Mesodermal cell (in vitro differentiated cells): ENCODE data around the gene PODNL1. TPM values are rescaled to one million over a fixed set of nuclear protein-coding genes. Genes with fewer than 3 reads are reported as not detected.

ENCODE experiments used
- H3K27ac ChIP-seq: 2 replicates; pipeline ENCODE4 v1.7.0; 2013; ENCODE audit warnings: mild to moderate bottlenecking, low read depth, low read length, moderate library complexity; ENCODE audit not compliant: severe bottlenecking
- H3K36me3 ChIP-seq: 2 replicates; pipeline ENCODE4 v1.7.1; 2013; ENCODE audit warnings: mild to moderate bottlenecking, low read length, moderate library complexity; ENCODE audit not compliant: control insufficient read depth, insufficient read depth
- H3K4me1 ChIP-seq: one replicate; pipeline ENCODE4 v1.7.1; 2013; ENCODE audit warnings: mild to moderate bottlenecking, low read length; ENCODE audit not compliant: insufficient read depth, control insufficient read depth, poor library complexity, severe bottlenecking
- H3K4me3 ChIP-seq: 2 replicates; pipeline ENCODE4 v1.7.0; 2013; ENCODE audit warnings: low read length, control low read depth, mild to moderate bottlenecking; ENCODE audit not compliant: insufficient read depth, poor library complexity, severe bottlenecking; ENCODE audit errors: extremely low read depth
- H3K9me3 ChIP-seq: 2 replicates; pipeline ENCODE4 v1.7.1; 2013; ENCODE audit warnings: mild to moderate bottlenecking, low read length, moderate library complexity; ENCODE audit not compliant: control insufficient read depth
- WGBS, 2 experiments: methylation state at CpG; one replicate each; pipeline ENCODE4 v1.1.5; 2013; ENCODE audit warnings: missing lambda C conversion rate in 2 of 2; ENCODE audit not compliant: insufficient coverage in 2 of 2; 5-methylcytosine and 5-hydroxymethylcytosine counted together
- polyA plus RNA-seq, 2 experiments: library from polyadenylated mRNA; stranded (reverse); fragments of 50-300 nt; gene quantifications; one replicate each; pipeline ENCODE4 v1.2.3, GENCODE V29; 2013

Gene PODNL1, protein sequence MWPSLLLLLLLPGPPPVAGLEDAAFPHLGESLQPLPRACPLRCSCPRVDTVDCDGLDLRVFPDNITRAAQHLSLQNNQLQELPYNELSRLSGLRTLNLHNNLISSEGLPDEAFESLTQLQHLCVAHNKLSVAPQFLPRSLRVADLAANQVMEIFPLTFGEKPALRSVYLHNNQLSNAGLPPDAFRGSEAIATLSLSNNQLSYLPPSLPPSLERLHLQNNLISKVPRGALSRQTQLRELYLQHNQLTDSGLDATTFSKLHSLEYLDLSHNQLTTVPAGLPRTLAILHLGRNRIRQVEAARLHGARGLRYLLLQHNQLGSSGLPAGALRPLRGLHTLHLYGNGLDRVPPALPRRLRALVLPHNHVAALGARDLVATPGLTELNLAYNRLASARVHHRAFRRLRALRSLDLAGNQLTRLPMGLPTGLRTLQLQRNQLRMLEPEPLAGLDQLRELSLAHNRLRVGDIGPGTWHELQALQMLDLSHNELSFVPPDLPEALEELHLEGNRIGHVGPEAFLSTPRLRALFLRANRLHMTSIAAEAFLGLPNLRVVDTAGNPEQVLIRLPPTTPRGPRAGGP
- polyA plus RNA-seq (2013, experiment 1 of 2): 1.2 TPM
- 2.5 TPM for polyA plus RNA-seq (2013, experiment 2 of 2)

DNA sequence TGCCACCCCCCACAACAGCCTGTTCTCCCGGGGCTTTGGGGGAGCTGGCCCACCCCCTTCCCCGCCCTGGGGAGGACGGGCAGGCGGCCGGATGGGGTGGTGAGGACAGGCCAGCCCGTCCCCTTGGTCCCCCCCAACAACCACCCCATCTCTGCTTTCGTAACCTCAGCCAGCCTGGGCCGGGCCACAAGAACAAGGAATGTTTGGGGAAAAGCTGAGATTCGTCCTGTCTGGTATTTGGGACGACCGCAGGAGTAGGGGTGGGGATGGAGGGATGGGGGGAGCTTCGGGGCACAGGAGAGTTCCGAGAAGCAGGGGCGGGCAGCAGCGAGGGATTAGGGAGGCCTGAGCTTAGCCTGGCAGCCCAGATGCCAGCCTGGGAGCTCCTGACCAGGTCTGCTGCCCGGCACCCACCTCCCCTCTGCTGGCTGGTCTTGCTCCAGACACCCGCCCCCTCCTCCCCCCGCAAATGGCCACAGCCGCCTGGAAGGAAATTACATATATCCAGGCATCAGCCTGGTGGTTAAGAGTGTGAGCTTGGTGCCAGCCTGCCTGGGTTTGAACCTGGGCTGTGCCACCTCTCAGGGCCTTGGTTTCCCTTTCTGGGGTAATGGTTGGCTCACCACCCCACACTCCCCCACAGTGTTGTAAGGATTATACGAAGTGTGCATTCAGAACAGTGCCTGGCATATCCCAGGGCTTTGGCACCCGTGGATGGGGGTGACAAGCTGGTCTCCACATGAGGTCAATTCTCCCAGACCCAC lies at the start of gene PODNL1:
Gene PODNL1, minus strand, starts transcription at position 117 of the 764 bp plus-strand sequence. CDS start 236 bp downstream, outside the sequence.
- WGBS, 2 experiments: 34 to 71% methylated on average over 6 to 9 of the region's 21 CpGs
- H3K9me3 ChIP-seq: peaks cover 4% of the 10 kb centered on the region
- no peaks in the 10 kb centered on the region for H3K36me3 ChIP-seq
- no peak within 1 kb of the TSS for H3K4me3 ChIP-seq
- peaks cover 13% of the 10 kb centered on the region for H3K4me1 ChIP-seq
- no peak within 1 kb of the TSS for H3K27ac ChIP-seq

- Histone ChIP-seq H3K36me3 (peaks cover 24% of the 10 kb centered on the region), H3K4me1 (peaks cover 26% of the 10 kb centered on the region), H3K4me3 (no peak overlapping the region), H3K27ac (peak overlapping the region; percentile 41), H3K9me3 (no peaks in the 10 kb centered on the region)
- 80 to 84% methylated on average over 8 to 10 of the region's 17 CpGs for WGBS, 2 experiments
Observed at GRCh38 chr19:13987101-13987890, 49.1 kb upstream of the PODNL1 start.

DNA sequence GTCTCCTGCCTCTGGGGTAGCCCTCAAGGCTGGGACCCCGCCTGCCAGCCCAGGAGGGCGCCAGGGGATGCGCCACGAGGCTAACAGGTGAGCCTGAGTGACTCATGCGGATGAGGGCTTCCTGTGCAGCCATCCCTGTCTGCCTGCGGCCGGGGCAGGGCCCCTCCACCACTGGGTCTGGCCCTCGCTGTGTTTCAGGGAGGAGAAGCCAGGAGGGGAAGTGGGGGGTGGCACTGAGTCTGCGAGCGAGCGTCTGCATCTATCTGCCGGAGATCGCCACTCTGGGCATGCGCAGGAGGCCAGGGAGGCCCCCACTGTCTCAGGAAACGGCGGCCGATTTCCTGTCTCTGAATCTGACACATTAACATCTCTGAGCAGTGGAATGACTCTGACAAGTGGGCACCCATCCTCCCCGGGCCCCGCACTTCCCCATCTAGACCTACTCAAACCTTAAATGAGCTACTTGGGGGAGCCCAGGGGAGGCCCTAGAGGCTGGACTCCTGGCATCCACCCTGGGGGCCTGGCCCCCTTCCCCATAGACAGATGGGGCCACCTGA lies 48.2 kb upstream of the PODNL1 start:
- WGBS, 2 experiments: 30 to 43% methylated on average over 18 to 19 of the region's 19 CpGs
- H3K4me3 ChIP-seq: no peak overlapping the region
- no peaks in the 10 kb centered on the region for H3K9me3 ChIP-seq
- peaks cover 29% of the 10 kb centered on the region for H3K4me1 ChIP-seq
- H3K36me3 ChIP-seq: peaks cover 21% of the 10 kb centered on the region
- peak overlapping the region; percentile 41 for H3K27ac ChIP-seq

DNA sequence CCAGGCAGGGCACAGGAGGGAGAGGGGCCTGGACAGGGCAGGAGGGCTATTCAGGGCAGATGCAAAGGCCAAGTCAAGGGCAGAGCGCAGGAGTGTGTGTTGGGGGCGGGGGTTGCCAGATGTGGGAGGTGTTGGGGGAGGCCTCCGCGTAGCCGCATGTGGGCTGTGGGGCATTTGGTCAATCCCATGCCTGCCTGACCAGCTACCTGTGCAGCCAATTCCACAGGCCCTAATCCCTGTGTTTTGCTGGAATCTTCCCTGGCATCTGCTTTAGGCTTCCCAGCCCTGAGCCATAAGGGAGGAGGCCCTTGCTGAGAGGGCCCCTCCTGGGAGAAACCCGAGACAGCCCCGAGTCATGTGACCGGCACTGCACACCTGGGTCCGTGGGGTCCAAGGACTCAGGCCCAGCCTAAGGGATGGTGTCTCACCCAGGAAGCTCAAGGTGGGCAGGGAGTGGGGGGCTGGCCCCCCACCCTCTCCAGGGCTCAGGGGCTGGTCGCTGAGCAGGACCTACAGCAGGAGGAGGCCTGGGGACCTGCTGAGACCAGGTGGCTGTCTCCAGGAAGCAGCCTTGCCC lies 47.6 kb upstream of the PODNL1 start:
- H3K4me3 ChIP-seq: no peak overlapping the region
- peaks cover 16% of the 10 kb centered on the region for H3K36me3 ChIP-seq
- 76 to 80% methylated on average over 4 to 10 of the region's 10 CpGs for WGBS, 2 experiments
- no peak overlapping the region for H3K27ac ChIP-seq
- no peaks in the 10 kb centered on the region for H3K9me3 ChIP-seq
- H3K4me1 ChIP-seq: peaks cover 29% of the 10 kb centered on the region

DNA sequence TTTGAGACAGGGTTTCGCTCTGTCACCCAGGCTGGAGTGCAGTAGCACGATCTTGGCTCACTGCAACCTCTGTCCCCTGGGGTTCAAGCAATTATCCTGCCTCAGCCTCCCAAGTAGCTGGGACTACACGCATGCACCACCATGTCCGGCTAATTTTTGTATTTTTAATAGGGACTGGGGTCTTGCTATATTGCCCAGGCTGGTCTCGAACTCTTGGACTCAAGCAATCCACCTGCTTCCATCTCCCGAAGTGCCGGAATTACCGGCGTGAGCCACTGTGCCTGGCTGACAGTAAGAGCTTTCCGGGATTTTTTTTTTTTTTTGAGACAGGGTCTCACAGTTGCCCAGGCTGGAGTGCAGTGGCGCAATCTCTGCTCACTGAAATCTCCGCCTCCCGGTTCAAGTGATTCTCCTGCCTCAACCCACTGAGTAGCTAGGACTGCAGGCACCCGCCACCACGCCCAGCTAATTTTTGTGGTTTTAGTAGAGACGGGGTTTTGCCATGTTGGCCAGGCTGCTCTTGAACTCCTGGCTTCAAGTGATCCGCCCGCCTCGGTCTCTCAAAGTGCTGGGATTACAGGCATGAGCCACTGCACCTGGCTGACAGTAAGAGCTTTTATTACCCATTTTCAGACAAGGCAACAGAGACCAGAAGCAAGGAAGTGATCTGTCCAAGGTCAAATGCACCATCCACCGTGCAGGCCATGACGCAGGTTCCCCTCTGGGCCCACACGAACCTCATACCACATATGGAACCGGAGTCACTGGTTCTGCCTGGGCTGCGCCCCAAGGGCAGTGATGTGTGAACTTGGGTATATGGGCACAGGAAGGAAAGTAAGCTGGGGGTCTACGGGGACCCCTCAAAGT lies 46.9 kb upstream of the PODNL1 start:
- Histone ChIP-seq H3K4me1 (peaks cover 29% of the 10 kb centered on the region), H3K36me3 (peaks cover 18% of the 10 kb centered on the region), H3K9me3 (no peaks in the 10 kb centered on the region), H3K27ac (no peak overlapping the region), H3K4me3 (no peak overlapping the region)
- 94 to 95% methylated on average over 19 to 25 of the region's 25 CpGs for WGBS, 2 experiments

DNA sequence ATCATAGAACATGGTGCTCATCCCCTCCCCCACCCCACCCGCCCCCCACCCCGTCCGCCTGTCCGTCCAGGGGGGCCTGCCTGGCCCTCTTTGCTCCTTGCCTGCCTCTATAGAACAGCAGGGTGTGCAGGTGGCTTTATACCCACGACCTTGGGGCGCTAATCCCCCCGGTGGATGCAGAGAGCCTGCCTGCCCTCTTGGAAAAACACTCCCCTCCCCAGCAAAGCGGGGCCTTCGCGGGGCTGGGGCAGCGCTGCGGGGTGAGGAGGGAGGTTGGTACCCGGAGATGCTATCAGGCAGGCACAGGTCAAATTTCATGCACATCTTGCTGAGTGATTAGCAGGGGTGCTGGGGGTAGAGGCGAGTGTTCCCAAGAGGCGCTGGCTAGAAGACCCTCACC lies 46.0 kb upstream of the PODNL1 start:
- Histone ChIP-seq H3K27ac (no peak overlapping the region), H3K4me3 (no peak overlapping the region), H3K9me3 (no peaks in the 10 kb centered on the region), H3K36me3 (peaks cover 15% of the 10 kb centered on the region), H3K4me1 (peaks cover 28% of the 10 kb centered on the region)
- 100% methylated on average over 1 of the region's 15 CpGs; no CpG with 5 or more reads in 1 of the 2 experiments for WGBS, 2 experiments

DNA sequence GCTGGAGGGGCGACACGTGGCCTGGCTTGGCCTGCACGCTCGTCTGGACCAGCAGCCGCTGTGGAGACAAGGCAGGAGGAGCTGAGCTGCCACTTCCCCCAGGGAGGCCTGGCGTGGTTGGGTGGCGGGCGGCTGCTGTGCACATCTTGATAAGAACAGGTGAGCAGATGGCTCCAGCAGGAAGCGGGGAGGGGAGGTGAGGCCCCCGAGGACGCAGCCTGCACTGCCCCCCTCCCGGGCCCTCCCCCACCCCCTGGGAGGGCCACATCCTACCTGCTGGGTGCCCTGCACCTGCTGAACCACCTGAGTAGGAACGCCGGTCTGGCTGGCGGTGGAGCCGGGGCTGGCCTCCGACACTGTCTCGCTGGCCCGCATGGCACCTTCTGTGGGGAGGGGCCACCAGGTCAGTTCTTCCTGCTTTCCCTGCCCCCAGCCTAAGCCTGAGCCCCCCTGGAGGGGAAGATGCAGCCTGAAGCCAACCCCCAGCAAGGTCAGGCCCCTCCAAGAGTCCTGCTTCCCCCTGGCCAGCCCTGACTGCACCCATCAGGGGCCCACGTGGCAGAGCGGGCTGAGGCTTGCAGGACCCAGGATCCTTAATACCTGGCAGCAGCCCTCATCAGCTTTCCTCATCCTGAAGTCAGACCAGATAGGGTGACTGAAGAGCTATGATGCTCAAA lies 45.1 kb upstream of the PODNL1 start:
- Histone ChIP-seq H3K9me3 (no peaks in the 10 kb centered on the region), H3K36me3 (peaks cover 10% of the 10 kb centered on the region), H3K4me3 (no peak overlapping the region), H3K4me1 (peaks cover 30% of the 10 kb centered on the region), H3K27ac (no peak overlapping the region)
- 94 to 95% methylated on average over 13 to 20 of the region's 21 CpGs for WGBS, 2 experiments

DNA sequence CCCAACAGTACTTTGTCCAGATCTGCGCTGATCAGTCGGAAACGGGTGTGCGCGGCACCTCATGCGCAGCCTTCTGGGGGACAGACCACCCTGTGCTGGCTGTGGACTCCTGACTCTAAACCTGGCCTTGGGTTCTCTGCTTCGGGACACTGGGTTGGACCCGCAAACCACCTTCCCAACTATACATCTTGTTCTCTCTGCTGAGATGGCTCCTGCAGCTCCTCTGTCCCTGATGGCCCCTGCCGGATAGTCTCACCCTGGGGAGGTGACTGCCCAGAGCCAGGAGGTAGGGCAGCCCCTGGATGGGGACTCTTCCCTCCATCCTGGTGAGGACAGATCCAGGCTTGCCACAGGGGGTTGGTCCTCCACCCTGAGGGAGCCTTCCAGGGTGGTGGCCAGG lies 44.6 kb upstream of the PODNL1 start:
- Histone ChIP-seq H3K36me3 (peaks cover 9% of the 10 kb centered on the region), H3K4me3 (no peak overlapping the region), H3K4me1 (peaks cover 30% of the 10 kb centered on the region), H3K9me3 (no peaks in the 10 kb centered on the region), H3K27ac (no peak overlapping the region)
- 95 to 99% methylated on average over 8 to 9 of the region's 9 CpGs for WGBS, 2 experiments

GRCh38 chr19:13981988-13982501 lies 43.8 kb upstream of the PODNL1 start:
- no peak overlapping the region for H3K4me3 ChIP-seq
- peaks cover 23% of the 10 kb centered on the region for H3K4me1 ChIP-seq
- WGBS, 2 experiments: 94 to 97% methylated on average over 14 to 17 of the region's 17 CpGs
- H3K9me3 ChIP-seq: no peaks in the 10 kb centered on the region
- H3K36me3 ChIP-seq: peaks cover 9% of the 10 kb centered on the region
- H3K27ac ChIP-seq: no peak overlapping the region
